ENCODE measurements around the gene TSTD2. TPM values are rescaled to one million over a fixed set of nuclear protein-coding genes. Genes with fewer than 3 reads are reported as not detected.
"Not testable (repeated sequence)": the region's sequence is repeated elsewhere in the genome, so short reads cannot be mapped to it uniquely, and the experiment has no call there.

Gene TSTD2
- total RNA-seq, 2 experiments from 2014 or later: 15.3 to 17.4 TPM

DNA sequence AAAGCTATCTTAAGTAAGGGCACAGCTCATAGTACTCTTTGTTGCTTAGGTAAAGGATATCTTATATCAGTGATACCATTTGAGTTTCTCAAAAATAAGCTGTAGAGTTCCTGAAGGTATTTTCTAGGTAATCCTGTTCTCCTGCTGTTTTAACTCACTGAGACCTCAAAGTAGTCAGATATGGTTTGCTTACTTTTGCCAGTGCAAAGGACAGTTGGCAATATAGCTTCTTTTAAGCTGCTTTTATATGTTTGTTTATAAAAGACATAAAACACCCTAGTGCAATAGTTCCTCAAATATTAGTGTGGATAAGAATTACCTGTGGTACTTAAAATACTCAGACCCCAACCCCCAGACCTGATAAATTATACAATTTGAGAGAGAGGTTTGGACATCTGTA is 12.6 kb upstream of the TSTD2 start:
- DNase-seq: no peak
- no peaks in the 10 kb centered on the region for H3K9me3 Mint-ChIP-seq
- no peak overlapping the region for H3K27ac Mint-ChIP-seq
- H3K27me3 Mint-ChIP-seq: no peaks in the 10 kb centered on the region
- H3K4me3 Mint-ChIP-seq: no peak overlapping the region
- H3K4me1 Mint-ChIP-seq: peaks cover 7% of the 10 kb centered on the region
- peaks cover 11% of the 10 kb centered on the region for H3K36me3 Mint-ChIP-seq

DNA sequence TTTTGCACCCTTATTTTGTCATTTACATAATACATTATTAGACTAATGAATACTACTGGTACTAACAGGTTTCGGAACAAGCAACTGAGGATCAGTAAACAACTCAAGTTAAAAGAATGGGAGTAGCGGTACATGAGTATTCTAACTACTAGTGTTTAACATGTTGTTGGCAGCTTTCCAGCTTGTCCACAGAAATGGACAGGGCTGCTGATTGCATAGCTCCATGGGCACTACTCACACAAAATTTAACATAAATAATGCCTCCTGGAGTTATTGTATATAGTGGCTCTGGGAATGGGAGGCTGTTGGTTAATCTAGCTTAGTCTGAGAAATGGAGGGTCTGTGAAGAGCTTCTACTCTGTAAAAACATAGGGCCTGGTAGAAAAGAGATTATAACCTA is 7.2 kb upstream of the TSTD2 start:
- peaks cover 10% of the 10 kb centered on the region for H3K36me3 Mint-ChIP-seq
- no peak overlapping the region for H3K4me3 Mint-ChIP-seq
- no peaks in the 10 kb centered on the region for H3K27me3 Mint-ChIP-seq
- no peak overlapping the region for H3K27ac Mint-ChIP-seq
- peaks cover 46% of the 10 kb centered on the region for H3K4me1 Mint-ChIP-seq
- no peak for DNase-seq
- H3K9me3 Mint-ChIP-seq: no peaks in the 10 kb centered on the region

DNA sequence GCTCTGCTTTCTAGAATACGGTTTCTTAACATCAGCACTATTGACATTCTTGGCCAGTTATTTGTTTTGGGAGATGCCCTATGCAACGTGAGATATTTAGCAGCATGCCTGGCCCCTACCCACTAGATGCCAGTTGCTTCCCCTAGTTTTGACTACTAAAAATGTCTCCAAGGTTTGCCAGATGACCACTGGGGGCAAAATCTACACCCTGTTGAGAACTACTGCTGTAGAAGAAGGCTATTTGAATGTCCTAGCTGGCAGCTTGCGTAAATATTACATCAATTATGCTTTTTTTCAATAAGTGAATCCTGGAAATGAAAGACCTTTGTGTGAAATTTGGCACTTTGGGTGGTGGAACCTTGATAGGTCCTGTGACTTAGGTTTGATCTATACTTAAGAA is 5.5 kb upstream of the TSTD2 start:
- H3K27me3 Mint-ChIP-seq: no peaks in the 10 kb centered on the region
- H3K27ac Mint-ChIP-seq: no peak overlapping the region
- no peak for DNase-seq
- peaks cover 49% of the 10 kb centered on the region for H3K4me1 Mint-ChIP-seq
- H3K36me3 Mint-ChIP-seq: peaks cover 17% of the 10 kb centered on the region
- H3K9me3 Mint-ChIP-seq: no peaks in the 10 kb centered on the region
- no peak overlapping the region for H3K4me3 Mint-ChIP-seq

DNA sequence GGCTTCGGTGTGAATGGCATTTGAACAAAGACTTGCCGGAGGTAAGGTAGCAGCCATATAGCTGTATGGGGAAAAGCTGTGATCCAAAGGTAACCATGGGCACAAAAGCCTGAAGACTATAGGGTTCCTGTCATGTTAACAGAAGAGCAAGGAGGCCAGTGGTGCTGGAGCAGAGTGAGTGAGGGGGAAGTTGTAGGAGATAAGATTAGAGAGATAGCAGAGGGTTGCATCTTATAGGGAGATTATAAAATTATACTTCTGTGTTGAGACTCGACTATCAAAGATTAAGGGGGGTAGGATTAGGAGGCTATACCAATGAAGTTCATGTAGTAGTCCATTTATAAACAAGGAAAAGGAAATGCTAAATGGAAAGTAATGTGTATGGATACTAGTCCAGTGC is 3.7 kb upstream of the TSTD2 start:
- Mint-ChIP-seq H3K27me3 (no peaks in the 10 kb centered on the region), H3K4me3 (peak overlapping the region; percentile 19), H3K36me3 (peaks cover 15% of the 10 kb centered on the region), H3K27ac (no peak overlapping the region), H3K4me1 (peaks cover 50% of the 10 kb centered on the region), H3K9me3 (no peaks in the 10 kb centered on the region)
- DNase-seq: no peak

- Mint-ChIP-seq H3K36me3 (peaks cover 18% of the 10 kb centered on the region), H3K27me3 (no peaks in the 10 kb centered on the region), H3K4me1 (peaks cover 51% of the 10 kb centered on the region), H3K27ac (peak overlapping the region; percentile 100), H3K9me3 (no peaks in the 10 kb centered on the region), H3K4me3 (peak overlapping the region; percentile 89)
- no peak for DNase-seq
Observed at GRCh38 chr9:97635026-97635425, 1.9 kb upstream of the TSTD2 start.

DNA sequence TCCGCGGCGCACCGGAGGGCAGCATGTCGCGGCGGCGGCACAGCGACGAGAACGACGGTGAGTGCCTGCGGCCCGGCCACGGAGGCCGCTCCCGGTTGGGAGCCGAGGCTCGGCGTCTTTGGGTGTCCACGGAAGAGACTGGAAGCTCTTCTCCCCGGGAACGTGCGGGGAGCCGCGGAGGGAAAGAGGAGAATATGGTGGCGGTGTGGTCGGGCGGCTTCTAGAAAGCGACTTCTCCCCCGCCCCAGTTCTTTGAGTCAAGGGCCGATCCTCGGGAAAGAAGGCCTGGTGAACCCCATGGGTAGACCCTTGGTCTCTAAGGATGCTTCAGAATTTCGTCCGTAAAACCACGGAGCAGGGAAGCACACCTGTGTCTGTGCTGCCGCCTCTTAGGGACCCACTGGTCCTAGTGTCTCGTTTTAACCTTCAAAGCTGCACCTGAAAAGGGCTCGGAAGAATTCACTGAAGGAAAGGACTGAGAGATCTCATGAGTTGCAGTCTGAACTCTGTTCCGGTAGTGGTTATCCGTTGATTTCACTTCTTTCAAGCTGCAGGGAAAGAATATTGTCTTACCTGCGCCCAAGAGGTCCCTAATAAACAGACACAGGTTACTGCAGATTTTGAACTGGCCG is 807 bp upstream of the TSTD2 start:
- DNase-seq: no peak
- peaks cover 48% of the 10 kb centered on the region for H3K4me1 Mint-ChIP-seq
- peak overlapping the region; percentile 100 for H3K27ac Mint-ChIP-seq
- H3K9me3 Mint-ChIP-seq: no peaks in the 10 kb centered on the region
- peak overlapping the region; percentile 89 for H3K4me3 Mint-ChIP-seq
- no peaks in the 10 kb centered on the region for H3K27me3 Mint-ChIP-seq
- H3K36me3 Mint-ChIP-seq: peaks cover 18% of the 10 kb centered on the region

DNA sequence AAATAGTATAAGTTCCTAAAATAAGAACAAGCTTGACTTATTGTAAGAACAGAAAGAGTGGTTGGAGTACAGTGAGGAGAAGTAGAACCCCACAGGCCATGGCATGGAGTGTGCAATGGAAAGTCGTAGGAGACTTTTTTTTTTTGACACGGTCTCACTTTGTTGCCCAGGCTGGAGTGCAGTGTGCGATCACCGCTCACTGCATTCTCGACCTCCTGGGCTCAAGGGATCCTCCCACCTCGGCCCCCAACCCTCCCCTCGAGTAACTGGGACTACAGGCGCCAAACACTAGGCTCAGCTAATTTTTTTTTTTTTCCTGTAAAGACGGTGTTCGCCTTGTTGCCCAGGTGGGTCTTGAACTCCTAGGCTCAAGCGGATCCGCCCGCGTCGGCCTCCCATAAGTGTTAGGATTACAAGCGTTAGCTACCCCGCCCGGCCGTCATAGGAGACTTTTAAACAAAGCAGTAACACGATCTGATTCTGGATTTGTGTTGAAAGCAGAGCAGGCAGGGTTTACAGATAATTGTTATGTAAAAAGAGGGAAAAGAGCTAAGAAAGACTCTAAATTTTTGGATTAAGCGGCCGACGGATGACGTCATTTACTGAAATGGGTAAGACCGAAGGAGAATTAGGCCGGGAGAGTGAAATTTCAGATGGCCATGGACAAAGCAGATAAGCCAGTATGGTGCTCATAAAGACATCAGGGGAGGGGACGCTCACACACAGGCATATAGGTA is 752 bp downstream of the TSTD2 start:
- Mint-ChIP-seq H3K27ac (peak overlapping the region; percentile 100), H3K36me3 (peaks cover 20% of the 10 kb centered on the region), H3K4me1 (peaks cover 42% of the 10 kb centered on the region), H3K4me3 (peak overlapping the region; percentile 89), H3K9me3 (no peaks in the 10 kb centered on the region), H3K27me3 (no peaks in the 10 kb centered on the region)
- DNase-seq: peak; percentile 21

- peaks cover 23% of the 10 kb centered on the region for H3K36me3 Mint-ChIP-seq
- H3K4me1 Mint-ChIP-seq: peaks cover 33% of the 10 kb centered on the region
- H3K4me3 Mint-ChIP-seq: no peak overlapping the region
- no peak for DNase-seq
- no peak overlapping the region for H3K27ac Mint-ChIP-seq
- H3K9me3 Mint-ChIP-seq: no peaks in the 10 kb centered on the region
- H3K27me3 Mint-ChIP-seq: no peaks in the 10 kb centered on the region
Observed at GRCh38 chr9:97630591-97630990, 2.6 kb downstream of the TSTD2 start.

- no peak overlapping the region for H3K4me3 Mint-ChIP-seq
- H3K27me3 Mint-ChIP-seq: no peaks in the 10 kb centered on the region
- H3K4me1 Mint-ChIP-seq: peaks cover 28% of the 10 kb centered on the region
Observed at GRCh38 chr9:97629156-97629555, 4.0 kb downstream of the TSTD2 start.

DNA sequence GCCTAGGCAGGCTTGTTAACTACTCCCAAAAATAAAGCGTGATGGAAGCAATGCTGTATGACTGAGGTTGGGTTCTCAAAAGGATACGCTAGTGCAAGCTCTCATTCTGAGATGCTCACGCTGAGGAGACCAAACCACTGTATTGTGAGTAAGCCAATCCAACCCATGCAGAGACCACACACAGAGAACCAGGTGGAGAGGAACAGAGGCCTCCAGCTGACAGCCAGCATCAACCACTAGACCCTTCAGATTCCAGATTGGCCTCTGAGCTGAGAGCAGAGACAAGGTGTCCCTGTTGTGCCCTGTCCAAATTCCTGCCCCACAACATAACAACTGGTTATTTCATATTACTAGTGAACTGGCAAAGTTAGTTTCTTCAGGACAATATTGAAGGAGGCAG is 4.5 kb downstream of the TSTD2 start:
- peaks cover 32% of the 10 kb centered on the region for H3K4me1 Mint-ChIP-seq
- H3K27ac Mint-ChIP-seq: no peak overlapping the region
- H3K36me3 Mint-ChIP-seq: peaks cover 17% of the 10 kb centered on the region
- H3K4me3 Mint-ChIP-seq: no peak overlapping the region
- no peak for DNase-seq
- H3K27me3 Mint-ChIP-seq: no peaks in the 10 kb centered on the region
- H3K9me3 Mint-ChIP-seq: no peaks in the 10 kb centered on the region

More at GRCh38 chr9:97629156-97629555, 4.0 kb downstream of the TSTD2 start:
- peaks cover 15% of the 10 kb centered on the region for H3K36me3 Mint-ChIP-seq
- H3K9me3 Mint-ChIP-seq: no peaks in the 10 kb centered on the region
- no peak for DNase-seq
- no peak overlapping the region for H3K27ac Mint-ChIP-seq

DNA sequence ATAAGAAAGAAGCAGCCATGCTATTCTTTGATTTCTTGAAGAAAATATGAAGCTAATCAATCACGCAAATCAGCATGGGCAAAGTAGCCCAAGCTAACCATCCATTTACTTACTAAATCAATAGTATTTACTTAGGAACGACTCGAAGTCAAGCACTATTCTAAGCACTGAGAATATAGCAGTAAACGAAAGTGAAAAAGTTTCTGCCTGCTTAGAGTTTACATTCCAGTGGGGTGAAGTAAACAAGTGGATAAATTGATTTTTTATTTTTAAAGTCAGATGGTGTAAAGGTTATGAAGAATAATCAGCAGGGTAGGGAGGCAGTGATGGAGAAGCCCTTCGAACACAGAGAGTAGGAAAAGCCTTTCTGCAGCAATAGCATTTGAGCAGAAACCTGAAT is 5.5 kb downstream of the TSTD2 start:
- H3K9me3 Mint-ChIP-seq: no peaks in the 10 kb centered on the region

DNA sequence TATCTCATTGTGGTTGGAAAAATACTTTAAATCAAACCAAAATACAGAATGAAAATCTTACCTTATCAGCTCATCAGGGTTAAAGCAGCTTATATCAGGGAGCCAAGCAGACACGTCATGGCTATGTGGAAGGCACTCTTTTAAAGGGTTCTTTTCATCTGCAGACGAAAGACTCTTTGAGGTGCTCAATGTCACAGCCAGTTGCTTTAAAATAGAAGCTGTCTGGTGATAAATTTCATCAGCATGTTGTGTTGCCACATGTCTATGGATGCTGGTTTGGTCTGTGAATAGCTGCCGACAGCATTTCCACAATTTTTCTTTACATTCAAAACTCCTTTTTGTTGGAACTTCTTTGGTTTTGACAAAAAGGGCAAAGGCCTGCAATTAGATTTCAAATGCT is 7.5 kb downstream of the TSTD2 start:
- H3K9me3 Mint-ChIP-seq: no peaks in the 10 kb centered on the region
- H3K27ac Mint-ChIP-seq: no peak overlapping the region
- H3K4me3 Mint-ChIP-seq: no peak overlapping the region
- no peak for DNase-seq
- H3K27me3 Mint-ChIP-seq: no peaks in the 10 kb centered on the region
- H3K36me3 Mint-ChIP-seq: peaks cover 33% of the 10 kb centered on the region
- peaks cover 23% of the 10 kb centered on the region for H3K4me1 Mint-ChIP-seq

More for the DNA sequence above, 5.5 kb downstream of the TSTD2 start:
- no peak for DNase-seq
- Mint-ChIP-seq H3K4me1 (peaks cover 32% of the 10 kb centered on the region), H3K27ac (no peak overlapping the region), H3K4me3 (no peak overlapping the region), H3K36me3 (peaks cover 20% of the 10 kb centered on the region), H3K27me3 (no peaks in the 10 kb centered on the region)

DNA sequence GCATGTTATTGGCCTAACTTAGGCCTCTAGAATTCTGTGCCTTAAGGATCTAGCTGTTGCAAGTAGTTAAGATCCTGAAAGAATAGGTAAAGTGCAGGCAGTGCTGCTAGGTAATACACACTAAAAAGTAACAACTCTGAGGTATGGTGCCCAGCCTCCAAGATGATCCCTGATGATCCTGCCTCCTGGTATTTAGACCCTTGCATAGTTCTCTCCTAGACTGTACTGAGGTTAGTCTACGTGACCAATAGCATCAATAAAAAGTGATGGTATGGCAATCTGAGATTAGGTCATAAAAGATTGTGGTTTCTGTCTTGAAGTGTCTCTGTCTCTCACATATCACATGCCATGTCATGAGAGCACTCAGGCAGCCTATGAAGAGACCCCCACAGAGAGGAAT is 9.2 kb downstream of the TSTD2 start:
- H3K4me1 Mint-ChIP-seq: peaks cover 15% of the 10 kb centered on the region
- no peak overlapping the region for H3K27ac Mint-ChIP-seq

DNA sequence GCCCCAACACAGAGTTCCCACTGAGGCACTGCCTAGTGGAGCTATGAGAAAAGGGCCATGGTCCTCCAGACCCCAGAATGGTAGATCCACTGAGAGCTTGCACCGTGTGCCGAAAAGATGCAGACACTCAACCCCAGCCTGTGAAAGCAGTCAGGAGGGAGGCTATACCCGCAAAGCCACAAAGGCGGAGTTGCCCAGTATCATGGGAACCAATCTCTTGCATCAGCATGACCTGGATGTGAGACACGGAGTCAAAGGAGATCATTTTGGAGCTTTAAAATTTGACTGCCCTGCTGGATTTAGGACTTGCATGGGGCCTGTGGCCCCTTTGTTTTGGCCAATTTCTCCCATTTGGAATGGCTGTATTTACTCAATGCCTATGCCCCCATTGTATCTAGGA is 10.7 kb downstream of the TSTD2 start:
- H3K4me3 Mint-ChIP-seq, H3K27me3 Mint-ChIP-seq, H3K9me3 Mint-ChIP-seq, H3K27ac Mint-ChIP-seq, DNase-seq: not testable (repeated sequence)
- Mint-ChIP-seq H3K4me1 (peaks cover 22% of the 10 kb centered on the region), H3K36me3 (peaks cover 37% of the 10 kb centered on the region)

More for the DNA sequence above, 9.2 kb downstream of the TSTD2 start:
- Mint-ChIP-seq H3K27me3 (no peaks in the 10 kb centered on the region), H3K4me3 (no peak overlapping the region), H3K9me3 (no peaks in the 10 kb centered on the region), H3K36me3 (peaks cover 38% of the 10 kb centered on the region)
- DNase-seq: no peak

DNA sequence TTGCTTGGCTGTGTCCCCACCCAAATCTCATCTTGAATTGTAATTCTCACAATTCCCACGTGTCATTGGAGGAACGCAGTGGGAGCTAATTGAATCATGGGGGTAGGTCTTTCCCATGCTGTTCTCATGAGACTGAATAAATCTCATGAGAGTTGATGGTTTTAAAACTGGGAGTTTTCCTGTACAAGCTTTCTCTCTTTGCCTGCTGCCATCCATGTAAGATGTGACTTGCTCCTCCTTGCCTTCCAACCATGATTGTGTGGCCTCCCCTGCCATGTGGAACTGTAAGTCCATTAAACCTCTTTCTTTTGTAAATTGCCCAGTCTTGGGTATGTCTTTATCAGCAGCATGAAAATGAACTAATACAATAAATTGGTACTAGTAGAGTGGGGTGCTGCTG is 13.1 kb downstream of the TSTD2 start:
- not testable (repeated sequence) for H3K27ac Mint-ChIP-seq, H3K9me3 Mint-ChIP-seq, DNase-seq, H3K27me3 Mint-ChIP-seq, H3K4me3 Mint-ChIP-seq
- H3K36me3 Mint-ChIP-seq: peaks cover 37% of the 10 kb centered on the region
- H3K4me1 Mint-ChIP-seq: peaks cover 25% of the 10 kb centered on the region

DNA sequence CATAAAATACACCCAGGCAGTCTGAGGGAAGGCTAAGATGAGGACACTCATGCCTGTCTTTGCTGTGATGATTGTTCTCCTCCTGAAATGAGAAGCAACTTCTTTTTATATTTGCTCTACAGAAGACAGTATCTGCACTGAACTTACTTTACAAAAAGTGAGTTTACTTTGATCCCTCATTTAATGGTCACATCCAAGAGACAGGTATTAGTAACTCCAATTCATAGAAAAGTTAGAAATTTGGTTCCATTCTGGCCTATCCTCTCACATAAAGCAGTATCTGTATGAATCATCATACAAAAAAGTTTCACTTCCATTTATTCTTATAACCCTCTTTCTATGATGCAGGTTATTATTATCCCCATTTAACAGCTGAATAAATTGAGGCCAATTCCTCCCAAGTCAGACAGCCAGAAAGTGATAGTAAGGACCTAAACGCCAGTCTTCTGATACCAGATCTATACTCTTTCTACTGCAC is 15.2 kb downstream of the TSTD2 start:
- no peaks in the 10 kb centered on the region for H3K9me3 Mint-ChIP-seq
- H3K27me3 Mint-ChIP-seq: no peaks in the 10 kb centered on the region
- no peak overlapping the region for H3K4me3 Mint-ChIP-seq
- H3K27ac Mint-ChIP-seq: peak overlapping the region; percentile 79
- peaks cover 28% of the 10 kb centered on the region for H3K36me3 Mint-ChIP-seq
- DNase-seq: no peak
- H3K4me1 Mint-ChIP-seq: peaks cover 19% of the 10 kb centered on the region
